Renal cortical epithelial cell (primary cell): ENCODE results near the gene GPR12. TPM values are rescaled to one million over a fixed set of nuclear protein-coding genes. Genes with fewer than 3 reads are reported as not detected.

Source experiments
- DNase-seq: peaks from one replicate; pipeline ENCODE4 v3.0.0-alpha.2; 2011; ENCODE audit warnings: low read depth
- total RNA-seq: library from RNA; depleted of rRNA; stranded (reverse); fragments of >200 nt; gene quantifications from 2 replicates; pipeline ENCODE4 v1.2.3, GENCODE V29; 2014

GPR12 gene
- total RNA-seq, 1 donor from 2014 or later = not detected

DNA sequence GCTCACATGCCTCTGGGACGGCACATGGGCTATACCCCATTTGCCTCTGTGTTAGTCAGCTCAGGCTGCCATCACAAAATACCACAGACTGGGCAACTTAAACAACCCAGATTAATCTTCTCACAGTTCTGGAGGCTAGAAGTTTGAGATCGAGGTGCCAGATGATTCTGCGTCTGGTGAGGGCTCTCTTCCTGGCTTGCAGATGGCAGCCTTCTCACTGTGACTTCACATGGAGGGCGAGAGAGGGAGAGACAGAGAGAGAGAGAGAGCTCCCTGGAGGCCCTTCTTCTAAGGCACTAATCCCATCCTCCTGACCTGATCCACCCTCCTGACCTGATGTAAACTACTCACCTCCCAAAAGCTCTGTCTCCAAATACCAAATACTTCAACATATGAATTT lies 55.0 kb downstream of the GPR12 start:
- DNase-seq = no peak

Other genes with a start within 250 kb of the GPR12 start
- 3.8 and 6.8 TPM in 2 replicates for gene WASF3, start 203.1 kb downstream of the GPR12 start, total RNA-seq